IPS-NIHi7 (cell line): ENCODE results near the gene MIA3.
A peak's percentile ranks its signal among the peaks of the same experiment; 100 is the strongest.

ENCODE experiments used
- DNase-seq: peaks from one replicate; pipeline ENCODE4 v3.0.0; 2012; ENCODE audit warnings: mixed read lengths; ENCODE audit errors: extremely low spot score

Gene MIA3

DNA sequence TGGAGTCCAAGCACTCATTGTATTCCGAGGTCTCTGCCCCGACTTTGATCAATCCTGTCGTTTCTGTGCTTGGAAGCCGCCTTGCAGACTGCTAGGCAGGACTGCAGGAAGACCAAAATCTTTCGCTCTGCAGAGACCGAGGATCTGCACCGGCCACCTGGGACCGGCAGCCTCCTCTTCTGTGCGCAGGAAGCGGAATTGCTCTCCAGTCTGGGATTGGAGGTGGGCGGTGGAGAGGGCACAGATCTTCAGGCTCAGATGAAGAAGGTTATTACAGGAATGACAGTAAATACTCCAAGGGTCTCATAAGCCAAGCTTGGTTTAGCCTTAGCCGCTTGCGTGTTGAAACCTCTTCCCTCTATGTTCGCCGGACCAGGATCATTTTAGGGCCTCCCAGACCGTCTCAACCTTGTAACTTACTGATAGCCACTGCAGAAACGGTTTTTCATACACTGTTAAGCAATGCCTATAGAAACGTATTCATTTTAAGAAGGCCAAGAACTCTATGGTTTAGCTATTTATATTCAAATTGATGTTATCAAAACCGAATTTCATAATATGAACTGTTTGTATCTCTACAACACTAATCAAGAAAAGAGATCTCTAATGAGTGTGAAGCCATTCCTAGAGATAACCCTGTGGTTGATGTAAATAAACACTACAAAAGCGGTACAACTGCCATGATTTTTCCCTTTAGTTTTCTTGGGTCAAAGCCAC is 1.1 kb downstream of the MIA3 start:
- peak; percentile 38 for DNase-seq

DNA sequence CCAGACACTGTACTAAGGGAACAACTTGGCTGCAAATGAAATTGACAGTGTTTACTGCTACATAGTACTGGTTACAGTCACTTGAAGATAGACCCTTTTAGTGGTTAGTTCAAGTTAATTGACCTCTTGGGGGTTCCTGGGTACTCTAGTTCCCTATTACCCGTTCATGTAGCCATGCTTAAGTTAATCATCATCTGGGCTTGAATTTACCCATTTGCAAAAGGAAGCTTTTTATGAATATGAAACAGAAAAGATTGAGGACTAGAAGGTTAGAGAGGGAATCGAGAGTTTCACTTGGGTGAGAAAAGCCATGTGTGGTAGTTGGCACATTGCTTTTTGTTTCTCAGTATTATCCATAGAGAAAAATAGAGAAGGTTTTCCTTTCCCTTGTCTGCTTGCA is 2.7 kb downstream of the MIA3 start:
- no peak for DNase-seq

DNA sequence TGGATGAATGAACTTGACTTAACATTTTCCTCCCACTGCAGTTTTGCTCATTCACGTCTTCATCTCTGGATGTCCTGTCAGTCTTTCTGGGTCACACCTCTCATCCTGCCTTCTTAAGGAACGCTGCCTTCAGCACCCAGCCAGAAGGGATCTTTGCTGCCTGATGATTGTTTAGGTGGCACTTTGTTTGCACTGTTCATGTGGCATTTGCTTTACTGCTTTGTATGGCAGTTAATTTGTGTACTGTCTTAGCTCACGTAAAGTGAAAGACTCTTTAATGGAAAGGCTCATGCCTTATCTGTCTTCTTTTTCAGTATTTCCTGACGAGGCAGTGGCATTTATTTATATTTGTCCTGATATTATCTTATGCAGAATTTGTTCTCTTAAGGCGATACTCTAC is 4.9 kb downstream of the MIA3 start:
- no peak for DNase-seq

DNA sequence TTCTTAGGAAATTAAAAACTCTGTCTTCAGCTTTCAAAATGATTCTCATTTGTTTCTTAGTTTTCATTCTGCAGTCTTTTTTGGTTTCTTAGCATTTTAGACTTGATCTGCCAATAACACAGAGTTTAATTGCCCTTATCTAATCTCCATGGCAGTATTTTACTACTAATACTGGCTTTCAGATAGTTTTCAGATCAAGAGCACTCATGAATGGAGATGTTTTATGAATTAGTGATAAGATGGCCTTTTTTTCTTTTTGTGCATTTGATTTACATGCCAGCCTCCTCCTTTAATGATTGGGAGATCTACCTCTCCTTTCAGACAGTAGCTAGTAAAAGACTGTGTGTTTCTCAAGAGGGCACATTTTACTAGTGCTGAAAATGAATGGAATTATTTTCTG is 5.6 kb downstream of the MIA3 start:
- DNase-seq: no peak

DNA sequence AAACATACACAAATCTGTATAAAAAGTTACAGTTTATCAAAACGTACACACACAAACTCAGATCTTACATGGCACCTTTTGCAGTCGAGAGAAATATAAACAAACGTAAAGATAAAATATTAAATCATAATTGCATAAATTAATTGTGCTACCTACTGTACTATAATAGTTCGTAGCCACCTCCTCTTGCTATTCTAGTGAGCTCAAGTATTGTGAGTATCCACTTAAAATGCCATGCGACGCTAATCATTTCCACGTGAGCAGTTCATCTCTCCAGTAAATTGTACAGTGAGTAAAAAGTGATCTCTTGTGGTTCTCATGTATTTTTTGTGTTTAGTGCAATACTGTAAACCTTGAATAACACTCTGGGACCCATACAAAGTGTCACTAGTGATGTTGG is 6.3 kb downstream of the MIA3 start:
- DNase-seq: no peak

DNA sequence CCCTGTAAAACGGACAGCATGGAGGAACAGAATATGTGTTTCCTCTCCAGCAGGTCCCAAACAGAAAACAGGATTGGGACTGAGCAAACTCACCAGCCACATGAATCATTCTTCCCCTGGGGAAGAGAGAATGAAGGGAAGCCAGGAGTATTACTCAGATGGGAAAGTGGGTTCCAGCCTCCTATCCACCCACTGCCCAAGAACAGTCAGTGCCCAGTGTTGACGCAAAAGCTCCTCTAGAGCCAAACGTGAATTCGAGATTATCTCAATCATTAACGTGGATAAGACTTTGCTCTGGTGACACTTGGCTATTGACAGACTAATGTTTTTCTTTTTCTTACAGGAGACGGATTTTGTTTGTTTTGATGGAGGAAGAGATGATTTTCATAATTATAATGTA is 9.3 kb downstream of the MIA3 start:
- no peak for DNase-seq

DNA sequence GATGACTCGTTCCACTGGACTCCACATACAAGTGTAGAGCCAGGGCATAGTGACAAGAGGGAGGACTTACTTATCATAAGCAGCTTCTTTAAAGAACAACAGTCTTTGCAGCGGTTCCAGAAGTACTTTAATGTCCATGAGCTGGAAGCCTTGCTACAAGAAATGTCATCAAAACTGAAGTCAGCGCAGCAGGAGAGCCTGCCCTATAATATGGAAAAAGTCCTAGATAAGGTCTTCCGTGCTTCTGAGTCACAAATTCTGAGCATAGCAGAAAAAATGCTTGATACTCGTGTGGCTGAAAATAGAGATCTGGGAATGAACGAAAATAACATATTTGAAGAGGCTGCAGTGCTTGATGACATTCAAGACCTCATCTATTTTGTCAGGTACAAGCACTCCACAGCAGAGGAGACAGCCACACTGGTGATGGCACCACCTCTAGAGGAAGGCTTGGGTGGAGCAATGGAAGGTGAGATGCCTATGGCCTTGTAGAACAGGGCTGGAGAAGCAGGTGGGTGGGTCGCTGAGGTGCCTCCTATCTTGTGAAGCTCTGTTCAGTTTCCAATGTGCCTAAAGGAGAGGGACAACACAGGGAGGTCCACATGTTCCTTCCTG is 12.1 kb downstream of the MIA3 start:
- DNase-seq: no peak

DNA sequence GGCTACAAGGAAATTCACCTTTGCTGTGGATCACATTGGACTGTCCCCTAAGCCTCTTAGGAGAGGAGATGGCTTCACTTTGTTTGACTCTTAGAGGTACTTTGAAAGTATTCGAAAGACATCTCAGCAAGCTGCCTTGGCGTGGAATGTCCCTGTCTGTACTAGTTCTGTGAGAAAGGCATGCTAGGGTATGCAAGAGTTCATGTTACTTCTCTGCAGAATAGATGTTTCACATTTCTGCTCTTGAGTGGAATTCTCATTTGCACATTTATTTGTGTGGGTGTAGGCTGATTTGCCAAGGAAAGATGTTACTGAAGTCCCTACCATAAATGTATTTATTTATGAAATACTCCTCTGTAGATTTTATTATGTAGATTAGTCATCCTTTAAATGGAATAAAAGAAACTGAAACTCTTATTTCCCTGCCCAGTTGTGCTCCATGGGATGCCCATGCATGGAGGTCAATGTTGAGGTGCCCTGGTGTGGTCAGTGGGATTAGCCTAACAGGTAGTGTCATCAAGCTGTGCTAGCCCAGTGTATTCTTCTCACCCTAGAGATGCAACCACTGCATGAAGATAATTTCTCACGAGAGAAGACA is 13.8 kb downstream of the MIA3 start:
- no peak for DNase-seq

DNA sequence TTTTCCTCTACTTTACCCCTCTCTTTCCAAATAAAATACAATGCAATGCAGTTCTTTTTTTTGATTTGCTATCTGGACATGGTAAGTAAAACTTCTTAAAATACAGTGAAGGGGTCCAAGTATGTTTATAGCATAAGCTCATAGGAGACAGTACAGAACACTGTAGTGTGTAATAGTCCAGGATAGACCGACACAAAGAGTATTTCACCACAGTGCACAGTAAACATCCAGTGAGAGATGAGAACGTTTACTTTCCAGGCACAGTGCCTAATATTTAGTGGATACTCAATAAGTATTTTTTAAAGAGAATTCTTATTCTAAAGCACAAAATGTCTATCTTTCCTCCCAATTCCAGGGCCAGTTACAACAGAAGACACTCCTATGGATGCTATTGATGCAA is 14.9 kb downstream of the MIA3 start:
- no peak for DNase-seq

DNA sequence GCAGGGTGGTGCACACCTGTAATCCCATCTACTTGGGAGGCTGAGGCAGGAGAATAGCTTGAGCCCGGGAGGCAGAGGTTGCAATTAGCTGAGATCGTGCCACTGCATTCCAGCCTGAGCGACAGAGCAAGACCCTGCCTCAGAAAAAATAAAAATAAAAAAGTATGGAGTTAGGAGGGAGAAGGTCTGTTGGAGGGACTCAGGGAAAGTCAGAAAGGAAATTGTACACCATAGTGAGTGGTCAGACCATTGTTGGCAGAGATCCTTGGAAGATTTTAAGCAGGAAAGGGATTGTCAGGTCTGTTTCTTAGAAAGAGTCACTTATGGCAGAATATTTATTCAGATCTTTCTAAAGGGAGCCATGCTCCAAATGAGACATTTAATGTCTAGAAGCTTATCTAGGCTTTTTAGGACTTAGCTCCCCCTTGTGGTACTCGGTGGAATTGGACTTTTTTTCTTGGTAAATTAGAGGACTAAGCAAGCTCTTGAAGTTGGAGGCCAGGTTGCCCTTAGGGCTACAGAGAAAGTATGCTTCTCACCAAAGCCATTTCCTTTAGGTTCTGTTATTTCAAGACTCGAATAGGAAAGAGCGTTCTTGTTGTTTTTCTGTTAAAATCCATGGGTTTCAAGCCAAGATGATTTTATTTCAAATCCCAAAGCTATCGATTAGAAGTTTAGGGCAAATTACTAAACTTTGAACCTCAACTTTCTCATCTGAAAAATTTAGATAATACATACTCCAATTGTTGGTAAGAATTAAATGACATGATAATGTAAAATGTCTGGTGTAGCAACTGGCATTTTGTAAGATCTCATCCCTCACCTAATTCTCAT is 16.5 kb downstream of the MIA3 start:
- DNase-seq: peak; percentile 66

DNA sequence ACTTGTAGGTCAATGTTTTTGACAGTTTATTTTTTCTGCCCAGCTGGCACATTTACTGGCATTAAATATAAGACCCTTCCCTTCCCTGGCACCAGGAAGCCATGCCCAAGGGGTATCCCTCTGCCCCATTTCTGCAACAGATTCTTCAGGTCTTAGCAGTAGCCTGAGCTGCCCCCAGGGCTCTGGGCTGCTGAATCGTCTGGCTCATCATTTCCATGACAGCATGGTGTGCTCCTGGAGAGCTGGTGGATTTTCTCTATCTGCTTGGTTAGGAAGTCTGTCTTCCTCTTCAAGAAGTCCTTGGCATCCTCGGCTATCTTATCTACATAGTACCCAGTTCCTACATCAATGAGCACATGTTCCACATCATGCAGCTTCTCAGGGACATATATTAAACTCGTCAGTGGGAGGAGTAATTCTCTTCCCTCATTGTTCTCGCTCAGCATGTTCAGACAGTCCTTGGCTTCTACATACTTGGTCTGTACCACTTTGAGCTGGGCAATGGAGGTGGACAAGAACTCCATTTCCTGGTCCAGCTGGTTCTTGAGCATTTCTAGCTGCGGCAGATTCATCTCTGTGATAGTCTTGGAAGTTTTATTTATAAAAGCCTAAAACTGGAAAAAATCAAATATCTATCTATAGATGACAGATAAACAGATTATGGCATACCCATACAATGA is 23.5 kb downstream of the MIA3 start:
- DNase-seq: no peak

DNA sequence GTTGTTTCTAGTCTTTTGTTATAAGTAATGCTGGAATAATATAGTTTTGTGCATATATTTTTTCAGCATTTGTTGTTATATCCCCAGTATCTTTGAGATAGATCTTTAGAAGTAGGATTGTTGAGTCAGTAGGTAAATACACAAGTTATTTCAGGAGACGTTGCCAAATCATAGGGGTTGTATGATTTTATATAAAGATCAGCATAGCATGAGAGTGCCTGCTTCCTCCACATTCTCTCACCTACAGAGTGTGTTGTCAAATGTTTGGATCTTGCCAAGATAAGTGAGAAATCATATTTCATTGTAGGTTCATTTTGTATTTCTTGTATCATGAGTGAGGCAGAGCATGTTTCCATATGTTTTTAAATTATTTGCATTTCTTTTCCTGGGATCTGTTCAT is 24.6 kb downstream of the MIA3 start:
- no peak for DNase-seq

DNA sequence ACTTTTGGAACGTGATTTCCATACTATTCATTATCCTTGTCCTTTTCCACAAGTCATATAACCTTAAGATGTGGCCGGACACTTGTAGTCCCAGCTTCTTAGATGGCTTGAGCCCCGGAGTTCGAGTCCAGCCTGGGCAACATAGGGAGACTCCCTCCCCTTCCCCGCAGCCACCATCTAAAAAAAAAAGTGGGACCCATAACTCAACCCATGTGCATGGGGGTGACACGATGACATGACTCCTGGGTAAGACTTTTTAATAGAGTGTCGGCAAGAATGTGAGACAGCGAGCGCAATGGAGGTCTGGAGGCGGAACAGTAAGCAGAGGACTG is 25.7 kb downstream of the MIA3 start:
- DNase-seq: no peak

DNA sequence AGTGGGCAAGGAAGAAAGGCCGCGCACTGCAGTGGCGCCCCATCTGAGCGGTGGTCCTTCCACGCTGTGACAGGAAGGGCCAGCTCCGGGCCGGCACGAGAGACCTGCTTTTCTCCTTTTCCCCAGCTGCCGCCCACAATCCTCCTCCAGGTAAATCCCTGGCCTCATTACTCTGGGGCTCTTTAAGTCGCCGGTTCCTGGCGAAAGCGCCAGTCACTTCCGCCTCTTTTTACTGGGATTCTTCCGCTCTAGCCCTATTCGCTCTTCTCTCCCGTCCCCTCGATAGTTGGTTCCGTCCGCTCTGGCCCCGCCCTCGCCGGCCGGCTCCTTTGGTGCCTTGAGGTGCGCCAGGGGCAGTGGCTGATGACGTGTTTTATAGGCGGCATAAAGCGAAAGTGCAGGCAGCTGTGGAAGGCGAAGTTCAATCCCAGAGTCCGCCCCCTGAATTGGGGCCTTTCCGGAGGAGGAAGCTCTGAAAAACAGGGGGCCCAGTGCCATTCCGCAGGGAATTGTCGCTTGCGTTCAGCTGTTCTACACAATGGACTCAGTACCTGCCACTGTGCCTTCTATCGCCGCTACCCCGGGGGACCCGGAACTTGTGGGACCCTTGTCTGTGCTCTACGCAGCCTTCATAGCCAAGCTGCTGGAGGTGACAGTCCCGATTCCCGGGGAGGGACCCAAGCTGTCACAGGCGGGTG is 26.2 kb downstream of the MIA3 start:
- peak; percentile 97 for DNase-seq

DNA sequence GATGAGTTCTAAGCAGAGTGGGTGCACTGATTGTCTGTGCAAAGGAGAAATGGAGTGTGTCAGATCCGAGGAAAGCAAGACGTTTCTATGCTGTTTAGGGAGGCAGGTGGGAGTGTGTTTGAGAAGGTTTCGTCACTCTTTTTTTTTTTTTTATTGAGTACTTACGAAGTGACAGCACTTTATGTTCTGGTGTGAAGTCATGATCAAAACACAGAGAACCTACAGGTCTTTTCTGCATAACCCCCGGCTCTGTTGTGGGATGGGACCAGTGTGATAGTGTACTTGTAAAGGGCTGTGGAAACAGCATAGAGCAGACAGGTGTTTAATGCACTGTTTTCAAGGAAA is 26.7 kb downstream of the MIA3 start:
- DNase-seq: no peak

DNA sequence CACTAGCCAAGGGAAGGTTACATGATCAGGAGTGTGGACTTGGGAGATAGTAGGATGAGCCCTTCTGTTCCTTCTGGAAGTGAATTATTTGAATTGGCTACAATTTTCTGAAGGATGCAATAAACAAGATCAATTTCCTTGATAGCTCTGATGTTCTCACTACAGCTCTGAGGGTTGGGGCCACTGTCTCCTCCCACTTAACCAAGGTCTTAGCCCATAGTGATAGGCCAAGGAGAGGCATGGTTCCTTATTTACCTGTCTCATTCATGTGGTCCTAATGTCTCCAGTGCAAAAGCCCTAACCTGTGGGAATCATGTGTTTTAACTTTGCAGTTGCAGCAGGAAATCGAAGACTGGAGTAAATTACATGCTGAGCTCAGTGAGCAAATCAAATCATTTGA is 34.8 kb downstream of the MIA3 start:
- DNase-seq: no peak

DNA sequence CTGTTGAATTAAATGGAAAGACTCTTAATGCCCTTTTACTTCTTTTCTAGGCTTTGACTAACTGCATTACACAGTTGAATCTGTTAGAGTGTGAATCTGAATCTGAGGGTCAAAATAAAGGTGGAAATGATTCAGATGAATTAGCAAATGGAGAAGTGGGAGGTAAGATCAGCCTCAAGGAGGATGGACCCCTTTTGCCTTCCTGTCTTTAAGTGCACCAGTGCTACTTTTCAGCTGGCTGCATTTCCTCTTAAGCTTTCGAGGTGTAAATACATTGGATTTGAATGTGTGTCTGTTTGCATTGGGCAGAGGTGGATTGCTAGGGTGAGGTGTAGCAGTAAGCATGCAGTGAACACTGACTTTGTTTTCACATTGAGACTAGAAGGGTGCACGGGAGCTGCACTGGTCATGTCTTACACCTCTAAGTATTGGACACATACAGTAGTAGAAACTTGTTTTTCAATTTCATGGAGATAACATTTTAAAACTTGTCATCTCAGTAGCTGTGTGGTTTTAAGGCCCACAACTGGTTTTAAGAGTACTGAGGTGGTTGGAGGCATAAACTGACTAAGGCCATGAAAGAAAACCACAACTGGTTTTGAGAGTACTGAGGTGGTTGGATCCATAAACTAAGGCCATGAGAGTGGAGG is 35.4 kb downstream of the MIA3 start:
- DNase-seq: no peak

DNA sequence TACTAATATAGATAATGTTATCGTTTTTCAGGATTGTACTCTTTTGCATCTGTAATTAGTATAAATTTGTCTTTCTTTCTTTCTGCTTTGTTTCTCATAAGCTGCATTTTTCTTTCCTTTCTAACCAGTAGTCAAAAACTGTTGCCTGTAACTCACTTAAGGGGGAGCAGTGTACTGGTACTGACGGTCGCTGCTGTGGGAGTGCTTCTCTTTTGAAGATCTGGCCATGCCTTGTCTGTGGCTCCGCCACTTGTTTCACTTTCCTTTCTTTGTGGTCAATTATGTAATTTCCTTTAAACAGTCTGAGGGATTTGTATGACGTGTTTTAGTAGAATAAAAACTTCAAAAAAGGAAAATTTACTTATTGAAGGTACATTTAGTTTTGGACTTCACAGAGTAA is 37.0 kb downstream of the MIA3 start:
- DNase-seq: no peak

DNA sequence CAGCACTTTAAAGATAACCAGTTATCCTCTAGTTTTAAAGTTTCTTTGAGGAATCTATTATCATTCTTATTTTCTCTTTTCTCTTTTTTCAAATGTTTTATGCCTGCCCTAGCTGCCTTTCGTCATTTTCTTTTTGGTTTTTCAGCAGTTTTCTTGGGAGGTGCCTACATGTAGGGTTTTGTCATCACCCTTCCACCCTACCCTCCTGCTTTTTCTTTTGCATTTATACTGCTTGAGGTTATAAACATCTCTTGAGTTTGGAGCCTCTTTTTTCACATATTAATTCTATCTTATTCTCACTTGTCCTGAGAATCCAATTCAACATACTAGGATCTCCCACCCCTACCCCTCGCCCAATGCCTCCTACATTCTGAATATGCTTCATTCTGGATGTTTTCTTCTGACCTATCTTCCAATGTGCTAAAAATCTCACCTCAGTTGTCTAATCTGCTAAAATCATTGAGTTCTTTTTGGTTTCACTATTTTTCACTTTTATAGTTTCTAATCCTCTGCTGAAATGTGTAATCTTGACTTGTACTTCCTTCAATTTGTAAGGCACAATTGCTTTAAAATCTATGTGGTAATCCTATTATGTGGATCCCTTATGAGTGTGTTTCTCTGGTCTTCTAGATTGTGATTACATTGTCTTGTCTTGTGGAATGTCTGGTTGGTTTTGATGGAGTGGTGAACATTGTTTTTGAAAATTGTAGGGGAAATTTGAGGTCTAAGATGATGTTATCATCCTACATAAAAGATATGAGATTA is 38.7 kb downstream of the MIA3 start:
- no peak for DNase-seq

DNA sequence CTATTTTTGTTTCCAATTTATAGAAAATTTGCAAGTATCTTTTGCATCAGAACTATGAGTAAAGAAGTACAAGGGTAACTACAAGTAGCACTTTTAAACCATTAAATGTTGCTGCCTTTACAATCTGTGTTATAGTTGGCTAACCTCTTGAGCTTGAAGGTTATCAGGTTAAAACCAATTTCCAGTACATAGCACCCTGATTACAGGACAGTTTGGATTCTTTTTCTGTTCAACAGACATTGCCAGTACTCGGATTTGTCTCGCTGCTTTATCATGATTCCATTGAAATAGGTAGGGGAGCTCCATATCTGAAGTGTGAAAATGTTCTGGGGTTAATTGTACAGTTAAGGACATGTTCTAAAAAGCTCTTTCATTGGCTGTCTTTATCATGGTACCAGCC is 40.0 kb downstream of the MIA3 start:
- DNase-seq: no peak
